ENCODE measurements around the gene COL25A1. TPM values are rescaled to one million over a fixed set of nuclear protein-coding genes. Genes with fewer than 3 reads are reported as not detected.

The COL25A1 gene
- total RNA-seq, 1 experiment from 2014 or later, result not detected

DNA sequence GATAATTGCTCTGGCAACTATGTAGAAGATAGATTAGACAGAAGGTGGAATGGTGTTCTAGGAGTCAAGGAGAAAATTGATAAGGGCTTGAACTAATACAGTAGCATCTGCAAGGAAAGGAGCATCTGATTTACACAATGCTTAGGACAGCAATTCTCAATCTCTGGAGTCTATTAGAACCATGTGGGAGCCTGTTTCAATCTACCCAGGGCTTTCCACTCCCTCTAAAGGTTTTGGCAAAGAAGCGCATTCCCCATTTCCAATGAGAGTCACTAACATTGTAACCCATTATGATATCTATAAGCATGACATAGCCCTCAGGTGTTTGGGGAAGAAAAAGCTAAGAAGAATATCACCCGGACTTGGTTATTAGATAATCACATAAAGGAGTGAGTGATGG is 168.2 kb downstream of the COL25A1 start:
- no peaks in the 10 kb centered on the region for H3K4me1 Mint-ChIP-seq (ENCODE audit: low read depth, unreplicated experiment)
- CTCF ChIA-PET, result no interaction called here
- peaks cover 3% of the 10 kb centered on the region for H3K9me3 Mint-ChIP-seq (ENCODE audit: low read depth, unreplicated experiment)
- no peak for DNase-seq
- H3K36me3 Mint-ChIP-seq (ENCODE audit: insufficient read depth, unreplicated experiment), result no peaks in the 10 kb centered on the region
- TF ChIP-seq, protein P1, sequence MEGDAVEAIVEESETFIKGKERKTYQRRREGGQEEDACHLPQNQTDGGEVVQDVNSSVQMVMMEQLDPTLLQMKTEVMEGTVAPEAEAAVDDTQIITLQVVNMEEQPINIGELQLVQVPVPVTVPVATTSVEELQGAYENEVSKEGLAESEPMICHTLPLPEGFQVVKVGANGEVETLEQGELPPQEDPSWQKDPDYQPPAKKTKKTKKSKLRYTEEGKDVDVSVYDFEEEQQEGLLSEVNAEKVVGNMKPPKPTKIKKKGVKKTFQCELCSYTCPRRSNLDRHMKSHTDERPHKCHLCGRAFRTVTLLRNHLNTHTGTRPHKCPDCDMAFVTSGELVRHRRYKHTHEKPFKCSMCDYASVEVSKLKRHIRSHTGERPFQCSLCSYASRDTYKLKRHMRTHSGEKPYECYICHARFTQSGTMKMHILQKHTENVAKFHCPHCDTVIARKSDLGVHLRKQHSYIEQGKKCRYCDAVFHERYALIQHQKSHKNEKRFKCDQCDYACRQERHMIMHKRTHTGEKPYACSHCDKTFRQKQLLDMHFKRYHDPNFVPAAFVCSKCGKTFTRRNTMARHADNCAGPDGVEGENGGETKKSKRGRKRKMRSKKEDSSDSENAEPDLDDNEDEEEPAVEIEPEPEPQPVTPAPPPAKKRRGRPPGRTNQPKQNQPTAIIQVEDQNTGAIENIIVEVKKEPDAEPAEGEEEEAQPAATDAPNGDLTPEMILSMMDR (IDR thresholded peaks at IDR 0.05; ENCODE audit: unreplicated experiment), result no peak
- H3K27me3 Mint-ChIP-seq (ENCODE audit: unreplicated experiment), result no peaks in the 10 kb centered on the region
- no peak overlapping the region for H3K4me3 Mint-ChIP-seq (ENCODE audit: low read depth, unreplicated experiment)
- no TSS peak for BruUV-seq (replicated peaks)
- intact Hi-C loops (cut with micrococcal nuclease; ENCODE audit: unreplicated experiment), result no loop called here
- no peak overlapping the region for H3K27ac Mint-ChIP-seq (ENCODE audit: unreplicated experiment)

GRCh38 chr4:109131559-109131958 is 170.9 kb downstream of the COL25A1 start:
- no peaks in the 10 kb centered on the region for H3K27me3 Mint-ChIP-seq (ENCODE audit: unreplicated experiment)
- intact Hi-C loops (cut with micrococcal nuclease; ENCODE audit: unreplicated experiment), result no loop called here
- H3K27ac Mint-ChIP-seq (ENCODE audit: unreplicated experiment), result no peak overlapping the region
- no peak for DNase-seq
- H3K4me1 Mint-ChIP-seq (ENCODE audit: low read depth, unreplicated experiment), result no peaks in the 10 kb centered on the region
- no TSS peak for BruUV-seq (replicated peaks)
- CTCF ChIA-PET, result no interaction called here
- H3K36me3 Mint-ChIP-seq (ENCODE audit: insufficient read depth, unreplicated experiment), result no peaks in the 10 kb centered on the region
- TF ChIP-seq, protein P1 (IDR thresholded peaks at IDR 0.05; ENCODE audit: unreplicated experiment), result no peak
- peaks cover 3% of the 10 kb centered on the region for H3K9me3 Mint-ChIP-seq (ENCODE audit: low read depth, unreplicated experiment)
- H3K4me3 Mint-ChIP-seq (ENCODE audit: low read depth, unreplicated experiment), result no peak overlapping the region

GRCh38 chr4:109128589-109128988 is 173.9 kb downstream of the COL25A1 start:
- intact Hi-C loops (cut with micrococcal nuclease; ENCODE audit: unreplicated experiment), result no loop called here
- H3K27me3 Mint-ChIP-seq (ENCODE audit: unreplicated experiment), result no peaks in the 10 kb centered on the region
- no peak overlapping the region for H3K27ac Mint-ChIP-seq (ENCODE audit: unreplicated experiment)
- no peaks in the 10 kb centered on the region for H3K36me3 Mint-ChIP-seq (ENCODE audit: insufficient read depth, unreplicated experiment)
- TF ChIP-seq, protein P1 (IDR thresholded peaks at IDR 0.05; ENCODE audit: unreplicated experiment), result no peak
- no TSS peak for BruUV-seq (replicated peaks)
- CTCF ChIA-PET, result no interaction called here
- DNase-seq, result no peak
- H3K9me3 Mint-ChIP-seq (ENCODE audit: low read depth, unreplicated experiment), result no peaks in the 10 kb centered on the region
- no peak overlapping the region for H3K4me3 Mint-ChIP-seq (ENCODE audit: low read depth, unreplicated experiment)
- H3K4me1 Mint-ChIP-seq (ENCODE audit: low read depth, unreplicated experiment), result no peaks in the 10 kb centered on the region

GRCh38 chr4:109127866-109128265 is 174.6 kb downstream of the COL25A1 start:
- CTCF ChIA-PET, result no interaction called here
- H3K4me3 Mint-ChIP-seq (ENCODE audit: low read depth, unreplicated experiment), result no peak overlapping the region
- H3K27me3 Mint-ChIP-seq (ENCODE audit: unreplicated experiment), result no peaks in the 10 kb centered on the region
- no TSS peak for BruUV-seq (replicated peaks)
- no peak for DNase-seq
- H3K27ac Mint-ChIP-seq (ENCODE audit: unreplicated experiment), result no peak overlapping the region
- TF ChIP-seq, protein P1 (IDR thresholded peaks at IDR 0.05; ENCODE audit: unreplicated experiment), result no peak
- no peaks in the 10 kb centered on the region for H3K36me3 Mint-ChIP-seq (ENCODE audit: insufficient read depth, unreplicated experiment)
- no peaks in the 10 kb centered on the region for H3K4me1 Mint-ChIP-seq (ENCODE audit: low read depth, unreplicated experiment)
- no peaks in the 10 kb centered on the region for H3K9me3 Mint-ChIP-seq (ENCODE audit: low read depth, unreplicated experiment)
- intact Hi-C loops (cut with micrococcal nuclease; ENCODE audit: unreplicated experiment), result no loop called here

DNA sequence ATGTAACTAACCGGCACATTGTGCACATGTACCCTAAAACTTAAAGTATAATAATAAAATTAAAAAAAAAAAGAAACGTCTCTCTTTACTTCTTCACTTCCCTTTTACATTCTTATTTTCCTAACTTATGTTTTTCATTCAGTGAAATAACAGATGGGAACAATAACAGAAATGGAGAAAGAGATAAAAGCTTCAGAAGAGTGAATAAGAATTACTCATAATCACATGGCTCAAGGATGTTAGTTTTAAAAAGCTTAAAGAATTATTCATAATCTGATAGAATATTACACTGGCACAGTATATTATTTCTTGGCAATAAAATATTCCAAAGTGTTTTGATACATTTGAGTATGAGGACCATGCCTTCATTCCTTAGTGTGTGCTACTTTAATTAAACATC is 175.6 kb downstream of the COL25A1 start:
- CTCF ChIA-PET, result no interaction called here
- Mint-ChIP-seq H3K9me3 (ENCODE audit: low read depth, unreplicated experiment) (no peaks in the 10 kb centered on the region), H3K27ac (ENCODE audit: unreplicated experiment) (no peak overlapping the region), H3K4me1 (ENCODE audit: low read depth, unreplicated experiment) (no peaks in the 10 kb centered on the region), H3K36me3 (ENCODE audit: insufficient read depth, unreplicated experiment) (no peaks in the 10 kb centered on the region), H3K27me3 (ENCODE audit: unreplicated experiment) (no peaks in the 10 kb centered on the region), H3K4me3 (ENCODE audit: low read depth, unreplicated experiment) (no peak overlapping the region)
- TF ChIP-seq, protein P1 (IDR thresholded peaks at IDR 0.05; ENCODE audit: unreplicated experiment), result no peak
- BruUV-seq (replicated peaks), result no TSS peak
- intact Hi-C loops (cut with micrococcal nuclease; ENCODE audit: unreplicated experiment), result no loop called here
- no peak for DNase-seq
